Neural crest cell (in vitro differentiated cells): Measurements from ENCODE around the gene LRRIQ4. TPM values are rescaled to one million over a fixed set of nuclear protein-coding genes. Genes with fewer than 3 reads are reported as not detected.

Experiments
- DNase-seq: peaks from one replicate; pipeline ENCODE4 v3.0.0; 2021; ENCODE audit warnings: low read depth, mixed read lengths, low spot score
- H3K27ac Mint-ChIP-seq: one replicate; pipeline ENCODE4 v1.8.0; 2021; ENCODE audit warnings: mild to moderate bottlenecking, mixed read lengths; ENCODE audit not compliant: unreplicated experiment
- H3K27me3 Mint-ChIP-seq: 2 replicates; pipeline ENCODE4 v1.8.0; 2021; ENCODE audit warnings: low read depth, mild to moderate bottlenecking, mixed read lengths
- H3K36me3 Mint-ChIP-seq: 2 replicates; pipeline ENCODE4 v1.8.0; 2021; ENCODE audit warnings: low read depth, mild to moderate bottlenecking, mixed read lengths
- H3K4me1 Mint-ChIP-seq: 2 replicates; pipeline ENCODE4 v1.8.0; 2021; ENCODE audit warnings: mixed read lengths
- H3K4me3 Mint-ChIP-seq: one replicate; pipeline ENCODE4 v1.8.0; 2021; ENCODE audit warnings: mild to moderate bottlenecking, mixed read lengths
- H3K9me3 Mint-ChIP-seq: 2 replicates; pipeline ENCODE4 v1.8.0; 2021; ENCODE audit warnings: mixed read lengths
- total RNA-seq: library from RNA; stranded (reverse); gene quantifications from 2 replicates; pipeline ENCODE4 v1.2.1, GENCODE V29; 2021
- TF ChIP-seq, protein P1 (sequence below): fragments of 200-600 bp; sonication (generic); conservative IDR thresholded peaks from 2 replicates; pipeline ENCODE4 v1.5.0; 2021; ENCODE audit warnings: antibody characterized with exemption, mild to moderate bottlenecking

LRRIQ4 gene
- total RNA-seq, 1 donor from 2014 or later = 0.12 TPM

DNA sequence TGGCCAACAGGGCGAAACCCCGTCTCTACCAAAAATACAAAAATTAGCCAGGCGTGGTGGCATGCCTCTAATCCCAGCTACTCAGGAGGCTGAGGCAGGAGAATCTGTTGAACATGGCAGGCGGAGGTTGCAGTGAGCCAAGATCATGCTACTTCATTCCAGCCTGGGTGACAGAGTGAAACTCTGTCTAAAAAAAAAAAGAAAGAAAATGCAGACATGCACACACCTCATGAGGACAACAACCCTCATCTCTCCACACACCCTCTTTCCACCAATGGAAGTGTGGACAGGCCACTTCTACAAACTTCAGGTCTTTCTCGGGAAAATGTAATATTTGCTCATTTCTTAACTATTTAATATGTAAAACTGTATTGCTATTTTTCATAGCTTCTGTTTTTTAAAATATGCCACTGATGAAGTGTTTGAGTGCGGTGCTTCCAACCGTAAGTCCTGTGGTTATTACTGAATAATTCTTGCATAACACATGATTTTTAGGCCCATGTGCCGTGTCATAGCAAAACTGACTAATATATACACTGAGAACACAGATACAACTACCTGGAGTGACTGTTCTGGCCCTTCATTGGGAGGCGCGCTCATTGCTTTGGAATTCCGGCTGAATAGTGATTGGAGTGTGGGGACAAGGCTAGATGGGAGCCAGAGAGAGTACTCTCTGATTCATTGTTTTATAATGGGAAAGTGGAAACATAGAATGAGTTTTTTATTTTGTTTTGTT lies 34.0 kb downstream of the LRRIQ4 start:
- no peak overlapping the region for H3K4me3 Mint-ChIP-seq
- TF ChIP-seq, protein P1, sequence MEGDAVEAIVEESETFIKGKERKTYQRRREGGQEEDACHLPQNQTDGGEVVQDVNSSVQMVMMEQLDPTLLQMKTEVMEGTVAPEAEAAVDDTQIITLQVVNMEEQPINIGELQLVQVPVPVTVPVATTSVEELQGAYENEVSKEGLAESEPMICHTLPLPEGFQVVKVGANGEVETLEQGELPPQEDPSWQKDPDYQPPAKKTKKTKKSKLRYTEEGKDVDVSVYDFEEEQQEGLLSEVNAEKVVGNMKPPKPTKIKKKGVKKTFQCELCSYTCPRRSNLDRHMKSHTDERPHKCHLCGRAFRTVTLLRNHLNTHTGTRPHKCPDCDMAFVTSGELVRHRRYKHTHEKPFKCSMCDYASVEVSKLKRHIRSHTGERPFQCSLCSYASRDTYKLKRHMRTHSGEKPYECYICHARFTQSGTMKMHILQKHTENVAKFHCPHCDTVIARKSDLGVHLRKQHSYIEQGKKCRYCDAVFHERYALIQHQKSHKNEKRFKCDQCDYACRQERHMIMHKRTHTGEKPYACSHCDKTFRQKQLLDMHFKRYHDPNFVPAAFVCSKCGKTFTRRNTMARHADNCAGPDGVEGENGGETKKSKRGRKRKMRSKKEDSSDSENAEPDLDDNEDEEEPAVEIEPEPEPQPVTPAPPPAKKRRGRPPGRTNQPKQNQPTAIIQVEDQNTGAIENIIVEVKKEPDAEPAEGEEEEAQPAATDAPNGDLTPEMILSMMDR = no peak
- H3K36me3 Mint-ChIP-seq = no peaks in the 10 kb centered on the region
- H3K27me3 Mint-ChIP-seq = no peaks in the 10 kb centered on the region
- no peaks in the 10 kb centered on the region for H3K4me1 Mint-ChIP-seq
- DNase-seq = no peak
- no peaks in the 10 kb centered on the region for H3K9me3 Mint-ChIP-seq
- no peak overlapping the region for H3K27ac Mint-ChIP-seq

DNA sequence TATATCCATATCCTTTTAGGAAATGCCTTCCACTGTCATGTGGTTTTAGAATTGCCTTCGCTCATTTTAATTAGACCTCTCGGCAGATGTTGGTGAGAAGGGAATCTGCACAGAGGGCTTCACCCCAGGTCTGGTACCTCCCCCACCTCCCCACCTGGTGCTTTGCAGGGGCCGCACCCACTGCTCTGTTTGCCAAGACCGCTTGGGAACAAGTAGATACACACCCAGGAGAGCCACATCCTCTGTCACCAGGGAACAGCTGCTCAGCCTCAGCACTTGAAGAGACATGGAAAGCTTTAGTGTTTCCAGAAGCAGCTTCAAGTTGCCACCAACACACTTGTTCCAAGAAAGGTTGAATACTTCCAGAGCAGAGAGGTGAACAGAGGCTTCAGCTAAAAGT lies 35.2 kb downstream of the LRRIQ4 start:
- H3K9me3 Mint-ChIP-seq = no peaks in the 10 kb centered on the region
- no peak overlapping the region for H3K27ac Mint-ChIP-seq
- H3K27me3 Mint-ChIP-seq = no peaks in the 10 kb centered on the region

DNA sequence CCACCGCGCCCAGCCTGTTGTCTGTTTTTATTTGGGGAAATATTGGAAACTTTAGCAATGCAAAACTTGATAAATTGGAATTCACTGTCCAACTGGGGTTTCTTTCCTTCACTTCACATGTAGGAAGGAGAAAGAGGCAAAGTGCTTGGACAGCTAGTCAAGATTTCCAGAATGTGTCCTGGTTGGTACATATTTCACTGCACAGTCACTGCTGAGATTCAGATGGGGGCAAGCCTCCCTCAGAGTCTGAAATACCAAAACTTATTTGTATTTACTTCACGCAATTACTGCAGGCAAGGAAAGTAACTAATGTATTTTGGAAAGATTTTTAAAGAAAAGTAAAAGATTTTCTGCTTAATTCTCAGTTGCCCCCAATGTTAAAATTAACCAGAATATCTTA lies 36.1 kb downstream of the LRRIQ4 start:
- Mint-ChIP-seq H3K27me3 (no peaks in the 10 kb centered on the region), H3K27ac (no peak overlapping the region), H3K36me3 (no peaks in the 10 kb centered on the region), H3K4me1 (no peaks in the 10 kb centered on the region), H3K9me3 (no peaks in the 10 kb centered on the region), H3K4me3 (no peak overlapping the region)
- no peak for DNase-seq
- TF ChIP-seq, protein P1 = no peak

More for the DNA sequence above, 35.2 kb downstream of the LRRIQ4 start:
- no peaks in the 10 kb centered on the region for H3K36me3 Mint-ChIP-seq
- TF ChIP-seq, protein P1 = no peak
- H3K4me1 Mint-ChIP-seq = no peaks in the 10 kb centered on the region
- DNase-seq = no peak
- H3K4me3 Mint-ChIP-seq = no peak overlapping the region

DNA sequence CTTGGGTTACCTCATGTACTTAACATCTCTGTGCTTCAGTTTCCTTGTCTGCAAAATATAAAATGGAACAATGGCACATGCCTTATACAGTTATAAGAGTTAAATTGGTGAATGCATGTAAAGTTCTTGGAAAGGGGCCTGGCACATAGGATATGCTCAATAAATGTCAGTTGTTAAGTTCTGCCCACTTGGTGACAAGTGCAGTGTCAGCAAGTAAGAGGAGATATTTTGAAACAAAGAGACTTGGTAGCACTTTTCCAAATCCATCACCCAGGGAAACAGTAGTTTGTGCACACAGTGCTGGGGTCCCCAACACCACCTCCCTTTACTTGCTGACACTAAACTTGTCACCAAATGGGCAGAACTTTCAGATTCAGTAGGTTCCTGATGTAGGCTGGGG lies 37.9 kb downstream of the LRRIQ4 start:
- no peaks in the 10 kb centered on the region for H3K4me1 Mint-ChIP-seq
- TF ChIP-seq, protein P1 = no peak
- H3K9me3 Mint-ChIP-seq = no peaks in the 10 kb centered on the region
- no peaks in the 10 kb centered on the region for H3K36me3 Mint-ChIP-seq
- no peak for DNase-seq
- H3K27me3 Mint-ChIP-seq = no peaks in the 10 kb centered on the region
- no peak overlapping the region for H3K4me3 Mint-ChIP-seq
- H3K27ac Mint-ChIP-seq = no peak overlapping the region

DNA sequence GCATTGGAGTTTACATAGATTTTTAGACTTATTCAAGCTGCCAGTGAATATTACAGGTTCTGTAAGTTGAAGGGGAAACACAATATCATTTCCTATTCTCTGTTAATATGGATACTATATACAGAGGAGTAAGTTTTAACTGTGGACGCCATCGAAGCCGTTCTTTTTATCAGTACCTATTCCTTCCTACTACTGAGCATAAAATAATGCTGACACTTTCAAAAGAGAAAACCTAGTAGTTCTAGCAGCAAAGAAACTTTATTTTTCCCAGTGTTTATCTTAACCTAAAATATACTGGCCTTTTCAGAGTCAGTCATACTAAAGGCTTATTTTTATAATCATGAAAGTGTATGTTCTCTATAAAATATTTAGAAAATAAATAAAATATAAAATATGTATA lies 42.8 kb downstream of the LRRIQ4 start:
- Mint-ChIP-seq H3K4me1 (no peaks in the 10 kb centered on the region), H3K27ac (no peak overlapping the region), H3K27me3 (no peaks in the 10 kb centered on the region), H3K9me3 (no peaks in the 10 kb centered on the region), H3K4me3 (no peak overlapping the region), H3K36me3 (no peaks in the 10 kb centered on the region)
- TF ChIP-seq, protein P1 = no peak
- DNase-seq = no peak
